Measurements from ENCODE around the gene DYSF.

DYSF gene

GRCh38 chr2:71583876-71584275 is 130.5 kb downstream of the DYSF start:
- Histone ChIP-seq H3K36me3 (replicated peaks; ENCODE audit: insufficient read depth, low read length) (no peaks in the 10 kb centered on the region), H3K9ac (ENCODE audit: low read length) (no peak overlapping the region), H3K4me1 (ENCODE audit: low read length) (no peaks in the 10 kb centered on the region), H4K20me1 (ENCODE audit: insufficient read depth, low read length) (no peaks in the 10 kb centered on the region), H3K27me3 (replicated peaks; ENCODE audit: insufficient read depth, low read length) (no peaks in the 10 kb centered on the region), H3K9me3 (replicated peaks; ENCODE audit: insufficient read depth, low read length) (no peaks in the 10 kb centered on the region), H3K79me2 (ENCODE audit: low read length) (no peaks in the 10 kb centered on the region), H3K9me2 (replicated peaks; ENCODE audit: insufficient read depth, low read length) (no peaks in the 10 kb centered on the region), H3F3A (ENCODE audit: insufficient read depth, low read length) (no peaks in the 10 kb centered on the region), H3K4me2 (ENCODE audit: low read depth, low read length) (no peak overlapping the region), H3K4me3 (ENCODE audit: low read length) (no peak overlapping the region), H2AFZ (ENCODE audit: low read length) (no peak overlapping the region), H3K27ac (ENCODE audit: low read length) (no peak overlapping the region)
- TF ChIP-seq EZH2phosphoT487 (IDR thresholded peaks at IDR 0.05; ENCODE audit: low read length) (no peak), EZH2 (optimal IDR thresholded peaks at IDR 0.05; ENCODE audit: low read depth, low read length) (no peak), CTCF (IDR thresholded peaks at IDR 0.05; ENCODE audit: low read length) (no peak)
- no peak for DNase-seq

DNA sequence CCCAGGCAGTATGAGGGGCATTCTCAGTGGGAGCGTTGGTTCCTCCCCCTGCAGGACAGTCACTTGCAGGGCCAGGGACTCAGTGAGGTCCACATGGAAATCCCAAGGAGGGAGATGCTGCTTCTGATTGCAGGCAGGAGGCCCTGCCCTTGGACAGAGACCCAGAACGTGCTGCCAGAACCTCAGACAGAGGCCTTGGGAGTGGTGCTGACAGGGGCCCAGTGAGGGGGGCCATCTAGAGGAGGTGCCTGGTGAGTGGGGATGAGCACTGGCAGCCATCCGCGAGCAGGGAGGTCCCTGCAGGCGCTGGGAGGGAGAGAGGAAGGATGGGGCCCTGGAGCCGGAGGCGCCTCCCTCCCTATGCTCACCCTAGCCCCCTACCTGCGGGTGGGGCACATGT is 133.1 kb downstream of the DYSF start:
- H3K4me2 ChIP-seq (ENCODE audit: low read depth, low read length), result no peak overlapping the region
- H3K4me3 ChIP-seq (ENCODE audit: low read length), result no peak overlapping the region
- no peaks in the 10 kb centered on the region for H3K9me2 ChIP-seq (replicated peaks; ENCODE audit: insufficient read depth, low read length)
- H3K4me1 ChIP-seq (ENCODE audit: low read length), result no peaks in the 10 kb centered on the region
- TF ChIP-seq EZH2phosphoT487 (IDR thresholded peaks at IDR 0.05; ENCODE audit: low read length) (no peak), EZH2 (optimal IDR thresholded peaks at IDR 0.05; ENCODE audit: low read depth, low read length) (no peak), CTCF (IDR thresholded peaks at IDR 0.05; ENCODE audit: low read length) (no peak)
- no peaks in the 10 kb centered on the region for H3K9me3 ChIP-seq (replicated peaks; ENCODE audit: insufficient read depth, low read length)
- DNase-seq, result no peak
- no peaks in the 10 kb centered on the region for H3K79me2 ChIP-seq (ENCODE audit: low read length)
- no peaks in the 10 kb centered on the region for H4K20me1 ChIP-seq (ENCODE audit: insufficient read depth, low read length)
- H2AFZ ChIP-seq (ENCODE audit: low read length), result no peak overlapping the region
- H3K36me3 ChIP-seq (replicated peaks; ENCODE audit: insufficient read depth, low read length), result no peaks in the 10 kb centered on the region
- H3K9ac ChIP-seq (ENCODE audit: low read length), result no peak overlapping the region
- no peak overlapping the region for H3K27ac ChIP-seq (ENCODE audit: low read length)
- H3F3A ChIP-seq (ENCODE audit: insufficient read depth, low read length), result no peaks in the 10 kb centered on the region
- H3K27me3 ChIP-seq (replicated peaks; ENCODE audit: insufficient read depth, low read length), result no peaks in the 10 kb centered on the region

DNA sequence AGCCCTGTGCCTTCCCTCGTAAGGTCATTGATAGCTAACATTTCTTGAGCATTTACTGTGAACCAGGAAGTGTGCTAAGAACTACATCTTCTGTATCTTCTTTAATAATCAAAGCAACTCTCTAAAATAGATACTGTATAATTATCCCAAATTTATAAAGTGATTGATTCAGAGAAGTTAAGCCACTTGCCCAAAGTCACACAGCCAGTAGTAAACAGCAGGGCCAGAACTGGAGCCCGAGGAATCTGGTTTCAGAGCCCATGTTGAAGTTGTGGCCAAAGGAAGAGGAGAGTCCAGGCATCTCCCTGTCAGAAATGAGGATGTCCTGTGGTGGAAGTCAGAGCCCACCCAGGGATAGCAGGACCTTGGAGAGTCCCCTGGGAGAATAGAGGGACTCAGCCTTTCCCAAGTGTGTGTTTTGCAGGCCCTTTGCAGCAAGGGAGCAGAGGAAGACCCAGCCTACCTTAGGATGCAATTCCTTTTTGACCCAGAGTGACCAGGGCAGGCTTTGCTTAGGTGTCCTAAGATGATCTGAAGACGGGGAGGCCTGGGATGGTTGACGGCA is 134.2 kb downstream of the DYSF start:
- no peak overlapping the region for H3K4me2 ChIP-seq (ENCODE audit: low read depth, low read length)
- H3K36me3 ChIP-seq (replicated peaks; ENCODE audit: insufficient read depth, low read length), result no peaks in the 10 kb centered on the region
- H3K27ac ChIP-seq (ENCODE audit: low read length), result no peak overlapping the region
- no peaks in the 10 kb centered on the region for H3K27me3 ChIP-seq (replicated peaks; ENCODE audit: insufficient read depth, low read length)
- no peaks in the 10 kb centered on the region for H3F3A ChIP-seq (ENCODE audit: insufficient read depth, low read length)
- H3K9me3 ChIP-seq (replicated peaks; ENCODE audit: insufficient read depth, low read length), result no peaks in the 10 kb centered on the region
- no peak for DNase-seq
- no peak overlapping the region for H2AFZ ChIP-seq (ENCODE audit: low read length)
- H3K4me1 ChIP-seq (ENCODE audit: low read length), result no peaks in the 10 kb centered on the region
- no peak overlapping the region for H3K9ac ChIP-seq (ENCODE audit: low read length)
- no peaks in the 10 kb centered on the region for H4K20me1 ChIP-seq (ENCODE audit: insufficient read depth, low read length)
- no peaks in the 10 kb centered on the region for H3K79me2 ChIP-seq (ENCODE audit: low read length)
- no peaks in the 10 kb centered on the region for H3K9me2 ChIP-seq (replicated peaks; ENCODE audit: insufficient read depth, low read length)
- TF ChIP-seq EZH2 (optimal IDR thresholded peaks at IDR 0.05; ENCODE audit: low read depth, low read length) (no peak), CTCF (IDR thresholded peaks at IDR 0.05; ENCODE audit: low read length) (no peak), EZH2phosphoT487 (IDR thresholded peaks at IDR 0.05; ENCODE audit: low read length) (no peak)
- no peak overlapping the region for H3K4me3 ChIP-seq (ENCODE audit: low read length)
